ENCODE data around the gene C13orf42. TPM values are rescaled to one million over a fixed set of nuclear protein-coding genes. Genes with fewer than 3 reads are reported as not detected.

Gene C13orf42
- total RNA-seq, 6 donors from 2014 or later, result not detected

DNA sequence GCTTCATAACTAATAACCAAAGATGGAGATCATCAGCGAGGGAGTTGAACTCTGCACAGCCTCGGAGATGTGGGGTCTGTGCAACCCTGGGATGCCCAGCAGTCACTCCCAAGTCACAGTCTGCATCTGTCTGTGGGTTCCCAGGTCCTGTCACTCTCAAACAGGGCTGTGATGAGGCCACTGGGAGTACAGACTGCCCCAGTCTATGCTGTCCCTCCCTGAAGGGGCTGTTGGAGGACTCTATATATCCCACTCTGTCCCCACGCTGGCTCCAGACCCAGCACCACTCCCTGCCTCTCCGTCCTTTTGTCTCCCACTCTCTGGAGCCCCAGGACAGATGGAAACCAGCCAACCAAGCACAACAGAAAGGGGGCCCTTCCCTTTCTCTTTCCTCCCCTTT, 26.2 kb upstream of the C13orf42 start:
- peak in 1 of 2 donors; percentile 51 for ATAC-seq (ENCODE audit: low FRiP score in 2 of 2)
- Histone ChIP-seq H3K4me1 (no peaks in the 10 kb centered on the region), H3K36me3 (no peaks in the 10 kb centered on the region), H3K4me3 (no peak overlapping the region), H3K27ac (no peak overlapping the region), H3K9me3 (no peaks in the 10 kb centered on the region), H3K27me3 (no peaks in the 10 kb centered on the region)
- TF ChIP-seq, protein P1, sequence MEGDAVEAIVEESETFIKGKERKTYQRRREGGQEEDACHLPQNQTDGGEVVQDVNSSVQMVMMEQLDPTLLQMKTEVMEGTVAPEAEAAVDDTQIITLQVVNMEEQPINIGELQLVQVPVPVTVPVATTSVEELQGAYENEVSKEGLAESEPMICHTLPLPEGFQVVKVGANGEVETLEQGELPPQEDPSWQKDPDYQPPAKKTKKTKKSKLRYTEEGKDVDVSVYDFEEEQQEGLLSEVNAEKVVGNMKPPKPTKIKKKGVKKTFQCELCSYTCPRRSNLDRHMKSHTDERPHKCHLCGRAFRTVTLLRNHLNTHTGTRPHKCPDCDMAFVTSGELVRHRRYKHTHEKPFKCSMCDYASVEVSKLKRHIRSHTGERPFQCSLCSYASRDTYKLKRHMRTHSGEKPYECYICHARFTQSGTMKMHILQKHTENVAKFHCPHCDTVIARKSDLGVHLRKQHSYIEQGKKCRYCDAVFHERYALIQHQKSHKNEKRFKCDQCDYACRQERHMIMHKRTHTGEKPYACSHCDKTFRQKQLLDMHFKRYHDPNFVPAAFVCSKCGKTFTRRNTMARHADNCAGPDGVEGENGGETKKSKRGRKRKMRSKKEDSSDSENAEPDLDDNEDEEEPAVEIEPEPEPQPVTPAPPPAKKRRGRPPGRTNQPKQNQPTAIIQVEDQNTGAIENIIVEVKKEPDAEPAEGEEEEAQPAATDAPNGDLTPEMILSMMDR (IDR thresholded peaks at IDR 0.05), result no peak
- TF ChIP-seq POLR2AphosphoS5 (IDR thresholded peaks at IDR 0.05) (no peak), EP300 (IDR thresholded peaks at IDR 0.05) (no peak), POLR2A (IDR thresholded peaks at IDR 0.05) (no peak)
- DNase-seq, result no peak
- WGBS, 2 donors, result 66 to 91% methylated on average over 4 of the region's 4 CpGs

- Histone ChIP-seq H3K4me1 (no peaks in the 10 kb centered on the region), H3K27ac (no peak overlapping the region), H3K9me3 (no peaks in the 10 kb centered on the region), H3K4me3 (no peak overlapping the region), H3K27me3 (no peaks in the 10 kb centered on the region), H3K36me3 (no peaks in the 10 kb centered on the region)
- ATAC-seq (ENCODE audit: low FRiP score in 2 of 2), result no peak
- TF ChIP-seq, protein P1 (IDR thresholded peaks at IDR 0.05), result no peak
- TF ChIP-seq POLR2A (IDR thresholded peaks at IDR 0.05), result no peak
- no peak for TF ChIP-seq EP300 (IDR thresholded peaks at IDR 0.05)
- TF ChIP-seq POLR2AphosphoS5 (IDR thresholded peaks at IDR 0.05), result no peak
- DNase-seq, result peak in 1 of 2 donors; percentile 50
- 84 to 90% methylated on average over 10 of the region's 10 CpGs for WGBS, 2 donors
Observed at GRCh38 chr13:51136276-51136980, 25.4 kb upstream of the C13orf42 start.

- no peaks in the 10 kb centered on the region for H3K27me3 ChIP-seq
- H3K27ac ChIP-seq, result no peak overlapping the region
- DNase-seq (no peak), ATAC-seq (ENCODE audit: low FRiP score in 2 of 2) (no peak)
- H3K36me3 ChIP-seq, result no peaks in the 10 kb centered on the region
- WGBS, 2 donors, result 80 to 86% methylated on average over 7 to 8 of the region's 8 CpGs
- TF ChIP-seq POLR2AphosphoS5 (IDR thresholded peaks at IDR 0.05) (no peak), POLR2A (IDR thresholded peaks at IDR 0.05) (no peak), EP300 (IDR thresholded peaks at IDR 0.05) (no peak)
- TF ChIP-seq, protein P1 (IDR thresholded peaks at IDR 0.05), result no peak
- no peaks in the 10 kb centered on the region for H3K4me1 ChIP-seq
- peaks cover 0 to 2% (median 0%) of the 10 kb centered on the region in 4 donors for H3K9me3 ChIP-seq
- H3K4me3 ChIP-seq, result no peak overlapping the region
Observed at GRCh38 chr13:51134763-51135365, 23.8 kb upstream of the C13orf42 start.

- Histone ChIP-seq H3K27me3 (no peaks in the 10 kb centered on the region), H3K4me3 (no peak overlapping the region), H3K9me3 (peaks cover 0 to 2% (median 0%) of the 10 kb centered on the region in 4 donors), H3K27ac (no peak overlapping the region), H3K36me3 (no peaks in the 10 kb centered on the region), H3K4me1 (no peaks in the 10 kb centered on the region)
- 93% methylated on average over 1 of the region's 1 CpG for WGBS, 2 donors
- DNase-seq (no peak), ATAC-seq (ENCODE audit: low FRiP score in 2 of 2) (no peak)
- no peak for TF ChIP-seq POLR2A (IDR thresholded peaks at IDR 0.05)
- TF ChIP-seq, protein P1 (IDR thresholded peaks at IDR 0.05), result no peak
- TF ChIP-seq POLR2AphosphoS5 (IDR thresholded peaks at IDR 0.05), result no peak
- TF ChIP-seq EP300 (IDR thresholded peaks at IDR 0.05), result no peak
Observed at GRCh38 chr13:51130348-51130747, 19.3 kb upstream of the C13orf42 start.
